ENCODE results near the gene OPN3. TPM values are rescaled to one million over a fixed set of nuclear protein-coding genes. Genes with fewer than 3 reads are reported as not detected.

OPN3 gene
- total RNA-seq, 1 experiment from 2014 or later: 10.0 TPM

GRCh38 chr1:241678536-241678935, 38.4 kb upstream of the OPN3 start:
- no peak overlapping the region for H4K8ac ChIP-seq (replicated peaks; ENCODE audit: insufficient read length, low read depth, low read length)
- H3T11ph ChIP-seq (ENCODE audit: low read length): no peak overlapping the region
- no peaks in the 10 kb centered on the region for H3K4me1 Mint-ChIP-seq
- no peak overlapping the region for H4K91ac ChIP-seq (ENCODE audit: insufficient read length, low read depth, low read length)
- no peaks in the 10 kb centered on the region for H3K9me3 ChIP-seq (ENCODE audit: control insufficient read depth, low read depth, low read length)
- H3K27ac ChIP-seq (ENCODE audit: insufficient read length, low read depth, low read length): no peak overlapping the region
- H2BK12ac ChIP-seq (ENCODE audit: insufficient read length, low read depth, low read length): no peak overlapping the region
- H3K18ac ChIP-seq (ENCODE audit: insufficient read length, low read depth, low read length): no peak overlapping the region
- no peaks in the 10 kb centered on the region for H3K36me3 Mint-ChIP-seq (ENCODE audit: insufficient read depth in 1 of 3, low read depth in 3 of 3)
- H3K27ac Mint-ChIP-seq: no peak overlapping the region
- H2BK20ac ChIP-seq (ENCODE audit: low read depth, low read length, poor library complexity, severe bottlenecking): no peak overlapping the region
- H3K9me3 Mint-ChIP-seq: no peaks in the 10 kb centered on the region
- no peak overlapping the region for H2AFZ ChIP-seq (ENCODE audit: low read length)
- no peak overlapping the region for H2BK120ac ChIP-seq (ENCODE audit: low read depth, low read length, poor library complexity, severe bottlenecking)
- no peaks in the 10 kb centered on the region for H3K23me2 ChIP-seq (ENCODE audit: insufficient read length, low read depth, low read length, poor library complexity, severe bottlenecking)
- no peak overlapping the region for H3K9ac ChIP-seq (ENCODE audit: extremely low read depth, insufficient read length, low read length)
- H3K4me3 Mint-ChIP-seq: no peak overlapping the region
- no peaks in the 10 kb centered on the region for H4K20me1 ChIP-seq (ENCODE audit: control insufficient read depth, insufficient read depth, insufficient read length)
- H3K79me1 ChIP-seq (ENCODE audit: insufficient read depth, low read depth, low read length, poor library complexity, severe bottlenecking): no peaks in the 10 kb centered on the region
- no peak for DNase-seq
- no peak overlapping the region for H2BK5ac ChIP-seq (ENCODE audit: insufficient read length, low read length)
- H3K27me3 Mint-ChIP-seq (ENCODE audit: low read depth): no peaks in the 10 kb centered on the region
- no peak overlapping the region for H3K4ac ChIP-seq (ENCODE audit: low read depth, low read length)
- no peak overlapping the region for H3K23ac ChIP-seq (ENCODE audit: insufficient read length, low read depth, low read length)
- no peak overlapping the region for H2BK15ac ChIP-seq (ENCODE audit: low read depth, low read length)
- H3K4me1 ChIP-seq (ENCODE audit: insufficient read depth, low read length): no peaks in the 10 kb centered on the region
- no peak overlapping the region for H2AK5ac ChIP-seq (ENCODE audit: insufficient read length, low read length)
- no peak overlapping the region for H3K56ac ChIP-seq (ENCODE audit: insufficient read length, low read depth, low read length)
- H4K5ac ChIP-seq (ENCODE audit: insufficient read length, low read depth, low read length): no peak overlapping the region
- TF ChIP-seq, protein P1, sequence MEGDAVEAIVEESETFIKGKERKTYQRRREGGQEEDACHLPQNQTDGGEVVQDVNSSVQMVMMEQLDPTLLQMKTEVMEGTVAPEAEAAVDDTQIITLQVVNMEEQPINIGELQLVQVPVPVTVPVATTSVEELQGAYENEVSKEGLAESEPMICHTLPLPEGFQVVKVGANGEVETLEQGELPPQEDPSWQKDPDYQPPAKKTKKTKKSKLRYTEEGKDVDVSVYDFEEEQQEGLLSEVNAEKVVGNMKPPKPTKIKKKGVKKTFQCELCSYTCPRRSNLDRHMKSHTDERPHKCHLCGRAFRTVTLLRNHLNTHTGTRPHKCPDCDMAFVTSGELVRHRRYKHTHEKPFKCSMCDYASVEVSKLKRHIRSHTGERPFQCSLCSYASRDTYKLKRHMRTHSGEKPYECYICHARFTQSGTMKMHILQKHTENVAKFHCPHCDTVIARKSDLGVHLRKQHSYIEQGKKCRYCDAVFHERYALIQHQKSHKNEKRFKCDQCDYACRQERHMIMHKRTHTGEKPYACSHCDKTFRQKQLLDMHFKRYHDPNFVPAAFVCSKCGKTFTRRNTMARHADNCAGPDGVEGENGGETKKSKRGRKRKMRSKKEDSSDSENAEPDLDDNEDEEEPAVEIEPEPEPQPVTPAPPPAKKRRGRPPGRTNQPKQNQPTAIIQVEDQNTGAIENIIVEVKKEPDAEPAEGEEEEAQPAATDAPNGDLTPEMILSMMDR (conservative IDR thresholded peaks at IDR 0.05): no peak
- H3K27me3 ChIP-seq (ENCODE audit: insufficient read depth, low read length): no peaks in the 10 kb centered on the region
- no peaks in the 10 kb centered on the region for H3K79me2 ChIP-seq (ENCODE audit: insufficient read depth, low read length)
- WGBS (ENCODE audit: extremely low coverage, insufficient read length, low lambda C conversion rate): no CpG with 5 or more reads among the region's 2 CpGs
- H3K4me2 ChIP-seq (ENCODE audit: insufficient read depth, insufficient read length, low read length): no peak overlapping the region
- no peak overlapping the region for H3K14ac ChIP-seq (ENCODE audit: insufficient read depth, low read length)

Measured in H9 (cell line).